CD14-positive monocyte (primary cell): ENCODE results near the gene ARHGAP35. TPM values are rescaled to one million over a fixed set of nuclear protein-coding genes. Genes with fewer than 3 reads are reported as not detected.

Experiments
- DNase-seq, 3 donors: peaks; one replicate each; pipeline ENCODE4 v3.0.0-alpha.2; 2011 to 2022
- H2AFZ ChIP-seq: 2 replicates; pipeline ENCODE4 v1.6.0; 2012; ENCODE audit warnings: mild to moderate bottlenecking, low read depth, low read length, inconsistent platforms; ENCODE audit not compliant: insufficient read depth, poor library complexity, severe bottlenecking
- H3K27ac ChIP-seq, 2 donors: 1 replicate in 1 of 2; 2 replicates in 1 of 2; pipeline ENCODE4 v1.5.1; 2012 to 2013; ENCODE audit warnings: low read length in 2 of 2, control low read depth in 1 of 2, inconsistent platforms in 1 of 2, low read depth in 1 of 2, mild to moderate bottlenecking in 1 of 2
- H3K27me3 ChIP-seq, 2 donors: one replicate each; pipeline versions ENCODE4 v1.6.0 to v1.6.1; 2011 to 2013; ENCODE audit warnings: low read length in 2 of 2; ENCODE audit not compliant: control insufficient read depth in 2 of 2, insufficient read depth in 2 of 2
- H3K36me3 ChIP-seq, 2 donors: replicated peaks in 1 of 2; 1 replicate in 1 of 2; 2 replicates in 1 of 2; pipeline versions ENCODE4 v1.5.1 to v1.6.1; 2012 to 2013; ENCODE audit warnings: low read length in 2 of 2, control low read depth in 1 of 2, inconsistent platforms in 1 of 2, mild to moderate bottlenecking in 1 of 2; ENCODE audit not compliant: insufficient read depth in 2 of 2, control insufficient read depth in 1 of 2
- H3K4me1 ChIP-seq, 2 donors: 1 replicate in 1 of 2; 2 replicates in 1 of 2; pipeline versions ENCODE4 v1.5.1 to v1.6.1; 2012 to 2013; ENCODE audit warnings: low read length in 2 of 2, control low read depth in 1 of 2, inconsistent platforms in 1 of 2, mild to moderate bottlenecking in 1 of 2, moderate library complexity in 1 of 2; ENCODE audit not compliant: insufficient read depth in 2 of 2, control insufficient read depth in 1 of 2
- H3K4me2 ChIP-seq: replicated peaks from 2 replicates; pipeline ENCODE3; 2012; ENCODE audit warnings: low read length, moderate library complexity, mild to moderate bottlenecking; ENCODE audit not compliant: poor library complexity, severe bottlenecking; ENCODE audit errors: extremely low read depth
- H3K4me3 ChIP-seq, 3 experiments: fragments of 200-600 bp in 1 of 3; sonication (generic) in 1 of 3; replicated peaks in 1 of 3; 1 replicate in 2 of 3; 2 replicates in 1 of 3; pipeline ENCODE4 v1.5.1; 2011 to 2013; ENCODE audit warnings: low read length in 3 of 3, mild to moderate bottlenecking in 3 of 3, control low read depth in 2 of 3, low read depth in 2 of 3, inconsistent platforms in 1 of 3, moderate library complexity in 1 of 3
- H3K79me2 ChIP-seq: 2 replicates; pipeline ENCODE4 v1.6.0; 2012; ENCODE audit warnings: mild to moderate bottlenecking, control low read depth, inconsistent platforms, low read length, moderate library complexity; ENCODE audit not compliant: insufficient read depth
- H3K9ac ChIP-seq: 2 replicates; pipeline ENCODE4 v1.6.0; 2017; ENCODE audit warnings: low read length, mild to moderate bottlenecking; ENCODE audit not compliant: insufficient read depth, poor library complexity, severe bottlenecking
- H3K9me3 ChIP-seq, 2 donors: replicated peaks in 1 of 2; 1 replicate in 1 of 2; 2 replicates in 1 of 2; pipeline versions ENCODE4 v1.5.1 to v1.6.1; 2012 to 2013; ENCODE audit warnings: low read length in 2 of 2, control low read depth in 1 of 2; ENCODE audit not compliant: control insufficient read depth in 1 of 2, insufficient read depth in 1 of 2
- H4K20me1 ChIP-seq: 2 replicates; pipeline ENCODE4 v1.6.0; 2012; ENCODE audit warnings: mild to moderate bottlenecking, low read length, control low read depth, moderate library complexity; ENCODE audit not compliant: insufficient read depth
- H3K27ac Mint-ChIP-seq, 7 donors: one replicate each; pipeline ENCODE4 v1.8.0; 2020; ENCODE audit warnings: mild to moderate bottlenecking in 7 of 7, mixed read lengths in 7 of 7, moderate library complexity in 6 of 7, inconsistent platforms in 2 of 7
- H3K27me3 Mint-ChIP-seq, 3 donors: one replicate each; pipeline ENCODE4 v1.8.0; 2021 to 2022; ENCODE audit warnings: low read depth in 3 of 3, mild to moderate bottlenecking in 3 of 3, mixed read lengths in 3 of 3, moderate library complexity in 3 of 3, inconsistent platforms in 1 of 3
- H3K36me3 Mint-ChIP-seq, 2 donors: one replicate each; pipeline ENCODE4 v1.8.0; 2020; ENCODE audit warnings: mixed read lengths in 2 of 2, inconsistent platforms in 1 of 2, mild to moderate bottlenecking in 1 of 2
- H3K4me1 Mint-ChIP-seq: one replicate; pipeline ENCODE4 v1.8.0; 2020; ENCODE audit warnings: mild to moderate bottlenecking, mixed read lengths
- H3K4me3 Mint-ChIP-seq, 2 donors: one replicate each; pipeline ENCODE4 v1.8.0; 2020; ENCODE audit warnings: mild to moderate bottlenecking in 2 of 2, mixed read lengths in 2 of 2, moderate library complexity in 1 of 2
- H3K9me3 Mint-ChIP-seq, 7 donors: one replicate each; pipeline ENCODE4 v1.8.0; 2020 to 2022; ENCODE audit warnings: mixed read lengths in 7 of 7, mild to moderate bottlenecking in 6 of 7, moderate library complexity in 6 of 7, inconsistent platforms in 2 of 7
- CTCF ChIP-seq: fragments of 200-600 bp; IDR thresholded peaks from one replicate; pipeline ENCODE4 v1.8.0; 2022; ENCODE audit warnings: antibody characterized with exemption, mild to moderate bottlenecking
- WGBS: methylation state at CpG from one replicate; pipeline ENCODE4 v1.1.5; 2013; ENCODE audit warnings: missing lambda C conversion rate; ENCODE audit not compliant: insufficient coverage; 5-methylcytosine and 5-hydroxymethylcytosine counted together
- intact Hi-C, 2 donors: fragments of 100-400 bp; cut with micrococcal nuclease; formaldehyde crosslinking; loops; one replicate each; pipeline versions ENCODE4 v1.15.0 to v1.15.1; 2023
- polyA plus RNA-seq, 3 donors: library from polyadenylated mRNA; depleted of rRNA in 1 of 3; unstranded in 2 of 3; stranded (reverse) in 1 of 3; fragments of 300-500 nt in 2 of 3; fragments of >200 nt in 1 of 3; fragmentation: Illumina TruSeq in 2 of 3; gene quantifications; 1 replicate in 2 of 3; 2 replicates in 1 of 3; pipeline ENCODE4 v1.2.3, GENCODE V29; 2012 to 2021

Gene ARHGAP35
- polyA plus RNA-seq, 3 donors = 1.5 to 7.6 (median 2.0) TPM

DNA sequence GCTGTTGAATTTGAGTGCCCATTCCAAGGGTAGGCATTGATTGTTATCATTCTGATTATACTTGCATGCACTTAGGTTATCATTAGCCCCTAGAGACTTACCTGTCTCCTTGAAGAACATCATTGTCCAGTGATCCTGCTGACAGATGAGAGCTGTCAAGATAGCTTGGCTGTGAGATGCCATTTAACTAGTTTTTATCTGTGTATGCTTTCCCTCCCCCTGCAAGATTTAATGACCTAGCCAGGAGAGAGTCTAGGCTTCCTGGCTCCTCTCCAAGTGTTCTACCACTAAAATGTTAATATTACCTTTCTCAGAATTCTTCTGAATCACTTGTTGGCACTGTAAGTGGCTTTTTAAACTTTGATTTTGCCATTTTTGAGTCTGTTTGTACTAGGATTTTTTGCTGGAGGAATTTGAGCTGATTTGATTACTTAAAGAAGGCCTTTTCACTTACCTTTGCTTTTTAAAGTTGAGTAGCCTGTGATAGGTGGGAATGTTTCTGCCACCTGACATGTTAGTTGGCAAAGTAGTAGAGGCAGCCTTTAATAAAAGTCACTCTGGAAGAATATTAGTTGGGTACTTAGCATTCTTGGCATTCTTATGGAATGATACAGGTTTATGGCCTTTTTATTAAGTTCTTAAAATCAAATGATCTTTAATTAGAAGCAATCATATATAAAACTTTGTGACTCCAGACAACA lies 41.1 kb downstream of the ARHGAP35 start:
- peaks cover 0 to 4% of the 10 kb centered on the region in 2 donors for H3K36me3 ChIP-seq
- H2AFZ ChIP-seq = no peak overlapping the region
- Mint-ChIP-seq H3K9me3 (no peaks in the 10 kb centered on the region), H3K4me1 (no peaks in the 10 kb centered on the region), H3K4me3 (no peak overlapping the region), H3K27me3 (no peaks in the 10 kb centered on the region), H3K36me3 (peaks cover 2 to 8% of the 10 kb centered on the region in 2 donors), H3K27ac (no peak overlapping the region)
- H3K4me1 ChIP-seq = no peaks in the 10 kb centered on the region
- no peak overlapping the region for H3K4me3 ChIP-seq
- H3K4me2 ChIP-seq = no peak overlapping the region
- intact Hi-C loops = no loop called here
- no peaks in the 10 kb centered on the region for H3K9me3 ChIP-seq
- peaks cover 93% of the 10 kb centered on the region for H4K20me1 ChIP-seq
- H3K27ac ChIP-seq = no peak overlapping the region
- H3K27me3 ChIP-seq = no peaks in the 10 kb centered on the region
- no peak overlapping the region for H3K9ac ChIP-seq
- H3K79me2 ChIP-seq = peaks cover 93% of the 10 kb centered on the region
- DNase-seq = no peak
- TF ChIP-seq CTCF = no peak

GRCh38 chr19:46902402-46902766 lies 41.6 kb downstream of the ARHGAP35 start:
- no peak overlapping the region for H3K4me2 ChIP-seq
- TF ChIP-seq CTCF = no peak
- Mint-ChIP-seq H3K27ac (no peak overlapping the region), H3K4me3 (no peak overlapping the region), H3K9me3 (no peaks in the 10 kb centered on the region), H3K4me1 (no peaks in the 10 kb centered on the region), H3K36me3 (peaks cover 0 to 8% of the 10 kb centered on the region in 2 donors), H3K27me3 (peaks cover 0 to under 1% (median 0%) of the 10 kb centered on the region in 3 donors)
- H3K27me3 ChIP-seq = no peaks in the 10 kb centered on the region
- H3K9ac ChIP-seq = no peak overlapping the region
- H3K27ac ChIP-seq = no peak overlapping the region
- DNase-seq = no peak
- H3K36me3 ChIP-seq = peaks cover 0 to 4% of the 10 kb centered on the region in 2 donors
- no peaks in the 10 kb centered on the region for H3K9me3 ChIP-seq
- no peak overlapping the region for H3K4me3 ChIP-seq
- no peaks in the 10 kb centered on the region for H3K4me1 ChIP-seq
- no peak overlapping the region for H2AFZ ChIP-seq
- peaks cover 88% of the 10 kb centered on the region for H4K20me1 ChIP-seq
- WGBS = 94% methylated on average over 2 of the region's 4 CpGs
- peaks cover 88% of the 10 kb centered on the region for H3K79me2 ChIP-seq
- intact Hi-C loops = no loop called here
